Esophagus squamous epithelium (tissue), 5 donors: ENCODE results near the gene DEFB108B. TPM values are rescaled to one million over a fixed set of nuclear protein-coding genes. Genes with fewer than 3 reads are reported as not detected.
"Not testable (repeated sequence)": the region's sequence is repeated elsewhere in the genome, so short reads cannot be mapped to it uniquely, and the experiment has no call there.

Experiments used
- DNase-seq: peaks from one replicate; lab custom pipeline; 2025; lab: John Stamatoyannopoulos, UW
- H3K27ac ChIP-seq, 4 donors: fragments of 200-600 bp; sonication (generic); one replicate each; pipeline ENCODE4 v1.5.1; 2016 to 2019; ENCODE audit warnings: mild to moderate bottlenecking in 1 of 4
- H3K27me3 ChIP-seq, 4 donors: fragments of 200-600 bp; sonication (generic); 1 replicate in 3 of 4; 2 replicates in 1 of 4; pipeline versions ENCODE4 v1.5.1 to v1.6.0; 2017 to 2021; ENCODE audit warnings: antibody characterized with exemption in 1 of 4
- H3K36me3 ChIP-seq, 3 donors: fragments of 200-600 bp; sonication (generic); one replicate each; pipeline ENCODE4 v1.5.1; 2016 to 2019
- H3K4me1 ChIP-seq, 3 donors: fragments of 200-600 bp; sonication (generic); one replicate each; pipeline ENCODE4 v1.5.1; 2017 to 2019
- H3K4me3 ChIP-seq, 4 donors: fragments of 200-600 bp; sonication (generic); 1 replicate in 3 of 4; 2 replicates in 1 of 4; pipeline ENCODE4 v1.5.1; 2016 to 2019; ENCODE audit warnings: mild to moderate bottlenecking in 2 of 4, moderate library complexity in 1 of 4
- H3K9me3 ChIP-seq, 3 donors: fragments of 200-600 bp; sonication (generic); one replicate each; pipeline ENCODE4 v1.5.1; 2016 to 2019
- CTCF ChIP-seq, 6 experiments: fragments of 450-650 bp in 4 of 6; fragments of 200-600 bp in 2 of 6; sonication (generic) in 2 of 6; IDR thresholded peaks; one replicate each; pipeline ENCODE4 v1.5.1; 2016 to 2019; ENCODE audit warnings: antibody characterized with exemption in 6 of 6, mild to moderate bottlenecking in 4 of 6, moderate library complexity in 4 of 6
- WGBS, 2 donors: methylation state at CpG; one replicate each; pipeline ENCODE4 v1.1.5; 2018; 5-methylcytosine and 5-hydroxymethylcytosine counted together
- intact Hi-C: fragments of 100-400 bp; cut with DNase I; formaldehyde crosslinking; loops from one replicate; pipeline ENCODE4 v1.15.0; 2022
- total RNA-seq, 4 donors: library from RNA; depleted of rRNA; stranded (reverse); fragments of >200 nt; gene quantifications; one replicate each; pipeline ENCODE4 v1.1.0, GENCODE V29; 2016
- donor health status: DM: yes; HTN: yes; CAD: no.

Gene DEFB108B
- total RNA-seq, 4 donors from 2014 or later: not detected

GRCh38 chr11:71792621-71793235, 40.3 kb upstream of the DEFB108B start:
- 52 to 81% methylated on average over 4 to 6 of the region's 6 CpGs for WGBS, 2 donors
- TF ChIP-seq CTCF (IDR thresholded peaks at IDR 0.05): peak; percentile 39 to 69 (median 59)
- H3K27ac ChIP-seq, H3K9me3 ChIP-seq, DNase-seq, H3K4me3 ChIP-seq, H3K27me3 ChIP-seq, intact Hi-C loops: not testable (repeated sequence)
- Histone ChIP-seq H3K36me3 (peaks cover 0 to 13% (median 0%) of the 10 kb centered on the region in 3 donors), H3K4me1 (peaks cover 0 to 21% (median 3%) of the 10 kb centered on the region in 3 donors)

- H3K9me3 ChIP-seq, intact Hi-C loops, DNase-seq, H3K4me3 ChIP-seq, H3K27me3 ChIP-seq, H3K27ac ChIP-seq: not testable (repeated sequence)
- 85 to 89% methylated on average over 9 to 12 of the region's 13 CpGs for WGBS, 2 donors
- Histone ChIP-seq H3K36me3 (peaks cover 0 to 13% (median 0%) of the 10 kb centered on the region in 3 donors), H3K4me1 (peaks cover 0 to 11% (median 0%) of the 10 kb centered on the region in 3 donors)
Measured at GRCh38 chr11:71794386-71795040, 38.5 kb upstream of the DEFB108B start.

- DNase-seq, H3K4me3 ChIP-seq, intact Hi-C loops, H3K27me3 ChIP-seq, H3K27ac ChIP-seq, H3K9me3 ChIP-seq: not testable (repeated sequence)
- 85 to 100% methylated on average over 2 to 5 of the region's 5 CpGs for WGBS, 2 donors
- Histone ChIP-seq H3K36me3 (peaks cover 0 to 13% (median 0%) of the 10 kb centered on the region in 3 donors), H3K4me1 (peaks cover 0 to 11% (median 0%) of the 10 kb centered on the region in 3 donors)
Measured at GRCh38 chr11:71795236-71795635, 37.8 kb upstream of the DEFB108B start.

- Histone ChIP-seq H3K4me1 (peaks cover 0 to 11% (median 0%) of the 10 kb centered on the region in 3 donors), H3K36me3 (peaks cover 0 to 13% (median 0%) of the 10 kb centered on the region in 3 donors)
- intact Hi-C loops, DNase-seq, H3K27ac ChIP-seq, H3K9me3 ChIP-seq, H3K27me3 ChIP-seq, H3K4me3 ChIP-seq: not testable (repeated sequence)
- 90 to 94% methylated on average over 7 to 9 of the region's 16 CpGs for WGBS, 2 donors
Measured at GRCh38 chr11:71796016-71796415, 37.0 kb upstream of the DEFB108B start.

- H3K9me3 ChIP-seq, H3K27me3 ChIP-seq, H3K27ac ChIP-seq, H3K4me3 ChIP-seq, intact Hi-C loops, DNase-seq: not testable (repeated sequence)
- WGBS, 2 donors: 40% methylated on average over 1 of the region's 9 CpGs; no CpG with 5 or more reads in 1 of the 2 donors
- H3K4me1 ChIP-seq: peaks cover 0 to 11% (median 0%) of the 10 kb centered on the region in 3 donors
- peaks cover 0 to 13% (median 0%) of the 10 kb centered on the region in 3 donors for H3K36me3 ChIP-seq
Measured at GRCh38 chr11:71796781-71797180, 36.2 kb upstream of the DEFB108B start.

- H3K27ac ChIP-seq, intact Hi-C loops, H3K9me3 ChIP-seq, H3K4me1 ChIP-seq, H3K36me3 ChIP-seq, DNase-seq, H3K27me3 ChIP-seq, H3K4me3 ChIP-seq: not testable (repeated sequence)
- WGBS, 2 donors: 84 to 85% methylated on average over 10 to 13 of the region's 13 CpGs
Measured at GRCh38 chr11:71799556-71800128, 33.4 kb upstream of the DEFB108B start.

- H3K27me3 ChIP-seq, H3K4me3 ChIP-seq, H3K36me3 ChIP-seq, intact Hi-C loops, H3K9me3 ChIP-seq, DNase-seq, H3K27ac ChIP-seq, H3K4me1 ChIP-seq: not testable (repeated sequence)
- 26 to 28% methylated on average over 8 to 10 of the region's 13 CpGs for WGBS, 2 donors
- peak; percentile 42 to 87 (median 76) for TF ChIP-seq CTCF (IDR thresholded peaks at IDR 0.05)
Measured at GRCh38 chr11:71800335-71800953, 32.6 kb upstream of the DEFB108B start.

GRCh38 chr11:71801026-71801425, 32.0 kb upstream of the DEFB108B start:
- H3K27ac ChIP-seq, DNase-seq, intact Hi-C loops, H3K9me3 ChIP-seq, H3K4me3 ChIP-seq, H3K36me3 ChIP-seq, H3K27me3 ChIP-seq, H3K4me1 ChIP-seq: not testable (repeated sequence)
- WGBS, 2 donors: 100% methylated on average over 1 of the region's 2 CpGs; no CpG with 5 or more reads in 1 of the 2 donors

GRCh38 chr11:71802874-71803273, 30.1 kb upstream of the DEFB108B start:
- H3K4me3 ChIP-seq, DNase-seq, H3K27ac ChIP-seq, H3K27me3 ChIP-seq, intact Hi-C loops, H3K4me1 ChIP-seq, H3K36me3 ChIP-seq, H3K9me3 ChIP-seq: not testable (repeated sequence)
- 62 to 81% methylated on average over 6 of the region's 7 CpGs for WGBS, 2 donors

GRCh38 chr11:71804158-71804947, 28.6 kb upstream of the DEFB108B start:
- H3K4me1 ChIP-seq, DNase-seq, H3K9me3 ChIP-seq, H3K4me3 ChIP-seq, H3K27ac ChIP-seq, intact Hi-C loops, H3K36me3 ChIP-seq, H3K27me3 ChIP-seq: not testable (repeated sequence)
- WGBS, 2 donors: 80% methylated on average over 2 of the region's 9 CpGs; no CpG with 5 or more reads in 1 of the 2 donors
